Stimulated activated CD8-positive, alpha-beta memory T cell treated with anti-CD3 and anti-CD28 coated beads, Interleukin-12 subunit alpha, Interleukin-12 subunit beta, amount 100 ng/mL, for 1 hour (primary cell): ENCODE data around the gene PTPRG.

ENCODE experiments used
- DNase-seq: peaks from one replicate; pipeline ENCODE4 v3.0.0-alpha.2; 2020; ENCODE audit warnings: low read depth

Gene PTPRG

GRCh38 chr3:61618231-61618630, 56.9 kb downstream of the PTPRG start:
- DNase-seq, result no peak

- no peak for DNase-seq
Measured at GRCh38 chr3:61618871-61619270, 57.5 kb downstream of the PTPRG start.

GRCh38 chr3:61620073-61620472, 58.7 kb downstream of the PTPRG start:
- no peak for DNase-seq

GRCh38 chr3:61624300-61624699, 62.9 kb downstream of the PTPRG start:
- no peak for DNase-seq

GRCh38 chr3:61625429-61625828, 64.1 kb downstream of the PTPRG start:
- no peak for DNase-seq

- no peak for DNase-seq
Measured at GRCh38 chr3:61626484-61626883, 65.1 kb downstream of the PTPRG start.

GRCh38 chr3:61627768-61628185, 66.4 kb downstream of the PTPRG start:
- DNase-seq, result no peak

GRCh38 chr3:61628636-61629035, 67.3 kb downstream of the PTPRG start:
- no peak for DNase-seq

GRCh38 chr3:61629442-61629841, 68.1 kb downstream of the PTPRG start:
- DNase-seq, result no peak

- DNase-seq, result no peak
Measured at GRCh38 chr3:61631108-61631769, 69.9 kb downstream of the PTPRG start.

GRCh38 chr3:61632568-61633175, 71.3 kb downstream of the PTPRG start:
- DNase-seq, result no peak

- no peak for DNase-seq
Measured at GRCh38 chr3:61634678-61635077, 73.3 kb downstream of the PTPRG start.

GRCh38 chr3:61637088-61638051, 76.0 kb downstream of the PTPRG start:
- no peak for DNase-seq

- no peak for DNase-seq
Measured at GRCh38 chr3:61638741-61639140, 77.4 kb downstream of the PTPRG start.

GRCh38 chr3:61639991-61640390, 78.6 kb downstream of the PTPRG start:
- no peak for DNase-seq

- no peak for DNase-seq
Measured at GRCh38 chr3:61645148-61645547, 83.8 kb downstream of the PTPRG start.

GRCh38 chr3:61646360-61646759, 85.0 kb downstream of the PTPRG start:
- no peak for DNase-seq

GRCh38 chr3:61646851-61647525, 85.6 kb downstream of the PTPRG start:
- no peak for DNase-seq

- no peak for DNase-seq
Measured at GRCh38 chr3:61648481-61648880, 87.1 kb downstream of the PTPRG start.

- no peak for DNase-seq
Measured at GRCh38 chr3:61649381-61650170, 88.2 kb downstream of the PTPRG start.

- no peak for DNase-seq
Measured at GRCh38 chr3:61650276-61650675, 88.9 kb downstream of the PTPRG start.
